ENCODE results near the gene TNRC6B. TPM values are rescaled to one million over a fixed set of nuclear protein-coding genes. Genes with fewer than 3 reads are reported as not detected.

Gene TNRC6B
- total and polyA plus RNA-seq, 8 donors: 13.7 to 40.7 (median 15.7) TPM

GRCh38 chr22:40256516-40256915, 78.8 kb downstream of the TNRC6B start:
- no peak overlapping the region for H3K27ac ChIP-seq
- no peak for ATAC-seq
- TF ChIP-seq CTCF (IDR thresholded peaks at IDR 0.05): no peak

GRCh38 chr22:40258017-40258416, 80.3 kb downstream of the TNRC6B start:
- intact Hi-C loops (cut with DNase I): no loop called here
- H3K27me3 ChIP-seq: no peaks in the 10 kb centered on the region
- peak overlapping the region in 1 of 2 donors; percentile 53 for H3K27ac ChIP-seq
- no peak for DNase-seq
- H3K36me3 ChIP-seq: peaks cover 0 to 22% of the 10 kb centered on the region in 2 donors
- TF ChIP-seq CTCF (IDR thresholded peaks at IDR 0.05): no peak
- no peak overlapping the region for H3K4me3 ChIP-seq
- peaks cover 6 to 32% of the 10 kb centered on the region in 2 donors for H3K4me1 ChIP-seq
- no peak for ATAC-seq
- H3K9me3 ChIP-seq: no peaks in the 10 kb centered on the region

More at GRCh38 chr22:40256516-40256915, 78.8 kb downstream of the TNRC6B start:
- H3K4me1 ChIP-seq: peaks cover 6 to 26% of the 10 kb centered on the region in 2 donors
- H3K9me3 ChIP-seq: no peaks in the 10 kb centered on the region
- H3K4me3 ChIP-seq: no peak overlapping the region
- no peaks in the 10 kb centered on the region for H3K27me3 ChIP-seq
- DNase-seq: peak in 2 of 4 donors; percentile 34 to 37
- peaks cover 0 to 9% of the 10 kb centered on the region in 2 donors for H3K36me3 ChIP-seq
- intact Hi-C loops (cut with DNase I): no loop called here

GRCh38 chr22:40258501-40258915, 80.8 kb downstream of the TNRC6B start:
- H3K4me1 ChIP-seq: peaks cover 6 to 37% of the 10 kb centered on the region in 2 donors
- H3K27ac ChIP-seq: peak overlapping the region in 1 of 2 donors; percentile 53
- intact Hi-C loops (cut with DNase I): no loop called here
- peaks cover 0 to 26% of the 10 kb centered on the region in 2 donors for H3K36me3 ChIP-seq
- no peak overlapping the region for H3K4me3 ChIP-seq
- no peaks in the 10 kb centered on the region for H3K27me3 ChIP-seq
- no peak for TF ChIP-seq CTCF (IDR thresholded peaks at IDR 0.05)
- DNase-seq (no peak), ATAC-seq (no peak)
- H3K9me3 ChIP-seq: no peaks in the 10 kb centered on the region

- Histone ChIP-seq H3K9me3 (no peaks in the 10 kb centered on the region), H3K27me3 (no peaks in the 10 kb centered on the region), H3K4me1 (peaks cover 6 to 53% of the 10 kb centered on the region in 2 donors), H3K4me3 (no peak overlapping the region), H3K36me3 (peaks cover 3 to 55% of the 10 kb centered on the region in 2 donors), H3K27ac (no peak overlapping the region)
- no peak for TF ChIP-seq CTCF (IDR thresholded peaks at IDR 0.05)
- no peak for ATAC-seq
- intact Hi-C loops (cut with DNase I): no loop called here
- DNase-seq: no peak
Observed at GRCh38 chr22:40261783-40262182, 84.1 kb downstream of the TNRC6B start.

GRCh38 chr22:40263191-40263590, 85.5 kb downstream of the TNRC6B start:
- Histone ChIP-seq H3K36me3 (peaks cover 3 to 68% of the 10 kb centered on the region in 2 donors), H3K4me3 (no peak overlapping the region), H3K27me3 (no peaks in the 10 kb centered on the region), H3K4me1 (peaks cover 6 to 43% of the 10 kb centered on the region in 2 donors), H3K27ac (peak overlapping the region in 1 of 2 donors; percentile 57), H3K9me3 (no peaks in the 10 kb centered on the region)
- TF ChIP-seq CTCF (IDR thresholded peaks at IDR 0.05): no peak
- ATAC-seq: peak; percentile 55
- intact Hi-C loops (cut with DNase I): no loop called here
- DNase-seq: no peak
